DOHH2 (cell line): ENCODE data around the gene VILL.

Source experiments
- CTCF ChIP-seq: fragments of 200-600 bp; sonication (generic); IDR thresholded peaks from one replicate; pipeline ENCODE4 v1.5.1; 2014; ENCODE audit warnings: antibody characterized with exemption, mild to moderate bottlenecking, low read depth, low read length; ENCODE audit not compliant: poor library complexity, severe bottlenecking
- EZH2phosphoT487 ChIP-seq: fragments of 200-600 bp; sonication (generic); IDR thresholded peaks from 2 replicates; pipeline ENCODE4 v1.6.1; 2017; ENCODE audit warnings: borderline replicate concordance, mild to moderate bottlenecking, antibody characterized with exemption, low read length, moderate library complexity, mixed read lengths

GRCh38 chr3:37944391-37944842, 46.2 kb upstream of the VILL start:
- no peak for TF ChIP-seq CTCF
- no peak for TF ChIP-seq EZH2phosphoT487
